Subcutaneous adipose tissue (tissue), 4 donors: ENCODE results near the gene LZTFL1. TPM values are rescaled to one million over a fixed set of nuclear protein-coding genes. Genes with fewer than 3 reads are reported as not detected.

Experiments used
- total RNA-seq, 4 donors: library from RNA; depleted of rRNA; stranded (reverse); fragments of >200 nt; gene quantifications; one replicate each; pipeline ENCODE4 v1.1.0, GENCODE V29; 2016
- TF ChIP-seq, protein P1 (sequence below): fragments of 450-650 bp; IDR thresholded peaks from one replicate; pipeline ENCODE4 v1.5.1; 2016; ENCODE audit warnings: low read depth, mild to moderate bottlenecking, control low read depth, antibody characterized with exemption, moderate library complexity

The LZTFL1 gene
- total RNA-seq, 4 donors from 2014 or later, result 8.3 to 14.8 (median 9.2) TPM

DNA sequence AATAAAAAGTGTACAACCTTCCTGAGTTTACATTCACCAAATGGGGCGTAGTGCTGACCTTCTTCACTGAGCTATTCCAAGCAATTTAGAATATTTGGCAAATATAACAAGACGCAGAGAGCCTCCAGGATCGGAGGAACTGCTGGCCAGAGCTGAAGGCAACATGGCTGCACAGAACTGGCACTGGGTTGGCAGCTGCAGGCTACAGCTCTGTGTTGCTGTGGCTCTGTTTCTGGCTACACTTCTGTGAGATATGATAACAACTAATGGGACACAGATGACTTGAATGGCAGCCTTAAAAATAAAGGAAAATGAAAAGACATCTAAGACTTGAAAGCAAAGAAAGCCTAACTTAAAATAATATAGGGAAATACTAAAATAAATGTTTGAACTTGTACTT lies 34.8 kb downstream of the LZTFL1 start:
- TF ChIP-seq, protein P1, sequence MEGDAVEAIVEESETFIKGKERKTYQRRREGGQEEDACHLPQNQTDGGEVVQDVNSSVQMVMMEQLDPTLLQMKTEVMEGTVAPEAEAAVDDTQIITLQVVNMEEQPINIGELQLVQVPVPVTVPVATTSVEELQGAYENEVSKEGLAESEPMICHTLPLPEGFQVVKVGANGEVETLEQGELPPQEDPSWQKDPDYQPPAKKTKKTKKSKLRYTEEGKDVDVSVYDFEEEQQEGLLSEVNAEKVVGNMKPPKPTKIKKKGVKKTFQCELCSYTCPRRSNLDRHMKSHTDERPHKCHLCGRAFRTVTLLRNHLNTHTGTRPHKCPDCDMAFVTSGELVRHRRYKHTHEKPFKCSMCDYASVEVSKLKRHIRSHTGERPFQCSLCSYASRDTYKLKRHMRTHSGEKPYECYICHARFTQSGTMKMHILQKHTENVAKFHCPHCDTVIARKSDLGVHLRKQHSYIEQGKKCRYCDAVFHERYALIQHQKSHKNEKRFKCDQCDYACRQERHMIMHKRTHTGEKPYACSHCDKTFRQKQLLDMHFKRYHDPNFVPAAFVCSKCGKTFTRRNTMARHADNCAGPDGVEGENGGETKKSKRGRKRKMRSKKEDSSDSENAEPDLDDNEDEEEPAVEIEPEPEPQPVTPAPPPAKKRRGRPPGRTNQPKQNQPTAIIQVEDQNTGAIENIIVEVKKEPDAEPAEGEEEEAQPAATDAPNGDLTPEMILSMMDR, result no peak

DNA sequence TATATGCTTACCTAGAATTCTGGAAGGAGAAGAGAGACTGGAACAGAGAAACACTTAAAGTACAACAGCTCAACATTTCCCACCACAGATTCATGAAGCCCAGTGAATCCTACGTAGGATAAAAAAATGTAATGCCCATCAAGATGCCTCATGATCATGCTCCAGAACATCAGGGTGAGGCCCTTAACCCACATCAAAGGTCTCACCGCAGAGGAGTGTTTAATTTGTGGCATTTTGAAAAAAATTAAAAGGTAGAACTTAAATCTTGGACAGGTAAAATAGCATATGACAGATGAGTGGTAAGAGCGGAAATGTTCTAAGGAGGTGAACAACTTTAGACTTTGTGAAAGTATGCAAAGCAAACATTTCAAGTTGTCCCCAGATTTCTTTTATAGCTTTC lies 35.8 kb downstream of the LZTFL1 start:
- TF ChIP-seq, protein P1, result no peak

DNA sequence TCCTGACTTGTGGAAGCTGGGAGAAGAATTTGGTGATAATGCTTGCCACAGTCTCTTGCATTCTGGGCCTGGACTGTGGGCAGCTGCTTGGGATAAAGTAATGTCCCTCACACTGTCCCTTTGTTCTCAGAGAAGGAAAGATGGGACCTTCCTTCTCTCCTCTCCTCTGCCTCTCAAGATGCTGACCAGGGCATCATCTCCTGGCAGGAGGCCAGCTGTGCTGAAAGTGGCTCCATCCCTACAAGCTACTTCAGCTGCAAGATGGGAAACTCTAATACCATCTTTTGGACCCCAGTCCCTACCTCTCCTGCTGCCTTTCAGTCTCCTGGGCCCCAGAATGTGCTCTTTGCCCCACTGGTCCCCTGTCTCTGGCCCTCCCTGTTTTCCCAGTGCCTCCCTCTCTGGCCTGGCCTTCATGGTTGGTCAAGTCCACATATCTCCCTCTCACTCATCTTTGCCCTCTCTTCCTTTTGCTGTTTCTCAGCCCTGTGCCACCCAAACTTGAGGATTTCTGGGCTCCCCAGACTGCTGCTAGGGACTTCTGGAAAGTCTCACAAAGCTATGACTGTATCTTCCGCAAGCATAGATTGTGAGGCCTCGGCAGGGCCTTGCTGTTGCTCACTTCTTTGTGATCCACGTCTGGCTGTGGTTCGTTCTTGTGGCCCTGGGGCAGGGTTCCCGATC lies 38.5 kb downstream of the LZTFL1 start:
- TF ChIP-seq, protein P1, result no peak

DNA sequence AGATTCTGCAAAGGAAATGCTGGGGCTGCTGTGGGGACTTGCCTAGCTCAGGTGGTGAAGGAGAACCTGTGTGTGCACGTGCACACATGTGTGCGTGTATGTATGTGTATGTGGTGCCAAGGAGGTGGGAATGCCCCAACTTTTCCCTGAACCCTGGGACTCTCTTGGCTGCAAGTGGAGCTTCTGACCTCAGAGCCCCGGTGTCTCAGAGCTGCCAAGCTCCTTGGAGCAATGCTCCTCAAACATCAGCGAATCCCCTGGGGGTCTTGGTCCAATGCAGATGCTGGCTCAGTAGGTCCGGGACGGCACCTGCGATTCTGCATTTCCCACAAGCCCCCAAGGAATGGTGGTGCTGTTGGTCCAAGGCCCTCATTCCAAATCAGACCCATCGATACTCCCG lies 39.8 kb downstream of the LZTFL1 start:
- TF ChIP-seq, protein P1, result no peak

DNA sequence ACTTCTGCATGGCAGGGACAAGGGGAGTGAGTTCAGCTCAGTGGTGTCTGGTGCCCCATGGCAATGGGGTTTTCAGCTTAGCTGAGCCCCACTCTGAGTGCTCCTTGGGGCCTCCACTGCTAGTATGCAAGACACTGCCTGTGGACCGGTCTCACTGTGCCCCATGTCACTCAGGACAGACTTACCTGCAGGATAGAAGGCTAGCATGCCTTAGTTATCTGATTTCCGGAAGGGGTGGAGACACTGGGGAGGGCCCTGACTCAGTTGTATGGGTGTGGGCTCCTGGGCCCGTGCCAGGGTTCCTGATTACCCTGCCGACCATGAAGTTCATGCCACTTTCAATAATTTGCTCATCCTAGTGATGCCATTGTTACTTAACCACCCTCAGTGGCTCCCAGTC lies 41.3 kb downstream of the LZTFL1 start:
- TF ChIP-seq, protein P1, result no peak

DNA sequence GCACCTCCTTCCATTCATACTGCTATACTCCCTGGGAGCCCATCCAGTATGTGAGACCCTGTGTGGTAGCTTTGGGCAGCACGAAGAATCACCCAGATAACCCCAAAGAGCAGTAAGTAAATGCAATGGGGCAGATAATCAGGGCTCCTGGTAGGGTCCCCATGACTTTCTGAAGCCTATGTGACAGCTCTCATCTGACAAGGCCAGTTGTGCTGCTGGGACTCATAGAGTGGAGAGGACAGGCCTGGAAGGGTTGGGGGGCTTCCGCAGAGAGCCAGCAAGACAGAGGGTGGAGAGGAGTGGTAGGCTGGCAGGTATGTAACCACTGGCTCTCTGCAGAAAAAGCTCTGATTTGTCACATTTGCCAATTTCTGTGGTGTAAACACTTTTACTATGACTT lies 42.3 kb downstream of the LZTFL1 start:
- TF ChIP-seq, protein P1, result no peak

DNA sequence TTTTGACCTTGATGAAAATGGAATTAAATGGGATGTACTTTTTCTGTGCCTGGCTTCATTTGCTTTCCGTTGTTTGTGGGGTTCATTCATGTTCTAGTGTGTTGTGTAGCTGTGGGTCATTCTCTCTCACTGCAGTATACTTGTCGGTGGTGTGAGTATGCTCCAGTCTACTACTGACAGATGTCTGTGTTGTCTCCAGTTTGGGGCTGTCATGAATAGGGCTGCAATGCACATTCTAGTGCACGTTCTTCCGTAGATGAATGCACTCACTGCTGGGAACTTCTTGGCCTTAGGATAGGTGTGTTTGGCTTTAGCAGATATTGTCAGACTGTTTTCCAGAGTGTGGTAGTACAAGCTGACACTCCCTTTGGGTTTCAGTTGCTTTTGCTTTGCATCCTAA lies 43.9 kb downstream of the LZTFL1 start:
- TF ChIP-seq, protein P1, result no peak
